Measurements from ENCODE around the gene DDR2. TPM values are rescaled to one million over a fixed set of nuclear protein-coding genes. Genes with fewer than 3 reads are reported as not detected.
"Not testable (repeated sequence)": the region's sequence is repeated elsewhere in the genome, so short reads cannot be mapped to it uniquely, and the experiment has no call there.

The DDR2 gene
- total RNA-seq: 10 to 100 TPM; 29.2 to 55.7 TPM
- 1 to 10 TPM; 2.3 to 6.0 TPM for polyA plus RNA-seq
- long read RNA-seq, donor 1, partial matches to known transcripts: 17 of 22 reads
- long read RNA-seq, donor 1, other reads (novel, unspliced or antisense): 0 of 22 reads
- long read RNA-seq, donor 2: 0 reads
- long read RNA-seq, donor 3, partial matches to known transcripts: 0 of 1 reads
- long read RNA-seq, donor 3, other reads (novel, unspliced or antisense): 0 of 1 reads
- long read RNA-seq, donor 4, partial matches to known transcripts: 5 of 6 reads
- long read RNA-seq, donor 4, other reads (novel, unspliced or antisense): 0 of 6 reads
- long read RNA-seq, donor 5, partial matches to known transcripts: 0 of 3 reads
- long read RNA-seq, donor 5, other reads (novel, unspliced or antisense): 0 of 3 reads

DNA sequence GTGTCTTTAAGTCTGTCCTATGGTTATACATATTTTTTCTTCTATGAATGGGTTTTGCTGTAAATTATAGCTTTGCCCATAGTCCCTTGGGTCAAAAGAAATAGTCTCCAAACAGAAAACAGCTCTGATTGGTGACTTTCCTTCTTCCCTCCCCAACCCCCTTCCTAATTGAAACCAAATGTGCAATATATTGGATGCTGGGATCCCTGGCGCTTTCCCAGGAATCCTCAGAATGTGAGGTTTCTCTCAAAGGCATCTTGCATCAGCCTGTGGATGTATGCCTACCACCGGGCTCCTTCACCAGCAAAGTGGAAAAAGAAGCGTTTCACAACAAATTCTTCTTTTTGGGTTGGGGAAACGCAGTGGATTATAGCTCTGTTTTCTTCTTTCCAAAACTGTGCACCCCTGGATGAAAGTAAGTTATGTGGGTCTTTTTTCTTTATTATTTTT, at the start of gene DDR2:
DDR2 (plus strand) TSS at position 248 of the 450 bp plus-strand sequence. CDS start 86,600 bp downstream, outside the sequence.
- Histone ChIP-seq H3K9ac (ENCODE audit: insufficient read depth in 1 of 2, low read length in 2 of 2) (peak within 1 kb of the TSS in 1 of 2 donors; percentile 89), H3K27ac (ENCODE audit: low read depth in 1 of 2, low read length in 1 of 2) (peak within 1 kb of the TSS; percentile 70 to 89), H3K36me3 (ENCODE audit: control insufficient read depth in 4 of 4, insufficient read depth in 4 of 4, low read length in 4 of 4) (no peaks in the 10 kb centered on the region), H3K27me3 (ENCODE audit: control insufficient read depth in 3 of 3, insufficient read depth in 3 of 3, low read length in 2 of 3) (no peaks in the 10 kb centered on the region), H3K4me3 (peak within 1 kb of the TSS; percentile 27), H3K4me1 (ENCODE audit: control insufficient read depth in 5 of 5, insufficient read depth in 5 of 5, low read length in 5 of 5) (peaks cover 0 to 51% (median 19%) of the 10 kb centered on the region in 5 donors), H3K9me3 (ENCODE audit: control insufficient read depth in 4 of 4, insufficient read depth in 3 of 4, low read length in 3 of 4) (no peaks in the 10 kb centered on the region)
- WGBS, 2 donors: 65 to 68% methylated on average over 4 of the region's 4 CpGs
- peak; percentile 92 to 98 (median 97) for DNase-seq
- TF ChIP-seq, protein P1, sequence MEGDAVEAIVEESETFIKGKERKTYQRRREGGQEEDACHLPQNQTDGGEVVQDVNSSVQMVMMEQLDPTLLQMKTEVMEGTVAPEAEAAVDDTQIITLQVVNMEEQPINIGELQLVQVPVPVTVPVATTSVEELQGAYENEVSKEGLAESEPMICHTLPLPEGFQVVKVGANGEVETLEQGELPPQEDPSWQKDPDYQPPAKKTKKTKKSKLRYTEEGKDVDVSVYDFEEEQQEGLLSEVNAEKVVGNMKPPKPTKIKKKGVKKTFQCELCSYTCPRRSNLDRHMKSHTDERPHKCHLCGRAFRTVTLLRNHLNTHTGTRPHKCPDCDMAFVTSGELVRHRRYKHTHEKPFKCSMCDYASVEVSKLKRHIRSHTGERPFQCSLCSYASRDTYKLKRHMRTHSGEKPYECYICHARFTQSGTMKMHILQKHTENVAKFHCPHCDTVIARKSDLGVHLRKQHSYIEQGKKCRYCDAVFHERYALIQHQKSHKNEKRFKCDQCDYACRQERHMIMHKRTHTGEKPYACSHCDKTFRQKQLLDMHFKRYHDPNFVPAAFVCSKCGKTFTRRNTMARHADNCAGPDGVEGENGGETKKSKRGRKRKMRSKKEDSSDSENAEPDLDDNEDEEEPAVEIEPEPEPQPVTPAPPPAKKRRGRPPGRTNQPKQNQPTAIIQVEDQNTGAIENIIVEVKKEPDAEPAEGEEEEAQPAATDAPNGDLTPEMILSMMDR (IDR thresholded peaks at IDR 0.05; ENCODE audit: control extremely low read depth, extremely low read depth): no peak
- ATAC-seq (ENCODE audit: insufficient read depth, low FRiP score): peak; percentile 22

DNA sequence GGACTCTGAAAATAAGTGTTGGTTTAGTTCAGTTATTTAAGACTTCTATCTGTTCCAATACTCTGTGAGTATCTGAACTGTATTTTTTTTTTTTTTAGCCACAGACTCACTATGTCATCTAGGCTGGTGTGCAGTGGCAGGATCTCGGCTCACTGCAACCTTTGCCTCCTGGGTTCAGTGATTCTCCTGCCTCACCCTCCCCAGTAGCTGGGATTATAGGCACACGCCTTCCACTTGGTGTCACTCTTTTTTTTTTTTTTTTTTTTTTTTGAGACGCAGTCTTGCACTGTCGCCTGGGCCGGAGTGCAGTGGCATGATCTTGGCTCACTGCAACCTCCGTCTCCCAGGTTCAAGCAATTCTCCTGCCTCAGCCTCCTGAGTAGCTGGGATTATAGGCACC, 49.4 kb upstream of the DDR2 start:
- not testable (repeated sequence) for DNase-seq; ATAC-seq (ENCODE audit: insufficient read depth, low FRiP score); H3K27ac ChIP-seq (ENCODE audit: low read depth in 1 of 2, low read length in 1 of 2); H3K27me3 ChIP-seq (ENCODE audit: control insufficient read depth in 3 of 3, insufficient read depth in 3 of 3, low read length in 2 of 3); H3K9ac ChIP-seq (ENCODE audit: insufficient read depth in 1 of 2, low read length in 2 of 2); H3K9me3 ChIP-seq (ENCODE audit: control insufficient read depth in 4 of 4, insufficient read depth in 3 of 4, low read length in 3 of 4); H3K4me3 ChIP-seq; H3K4me1 ChIP-seq (ENCODE audit: control insufficient read depth in 5 of 5, insufficient read depth in 5 of 5, low read length in 5 of 5)
- H3K36me3 ChIP-seq (ENCODE audit: control insufficient read depth in 4 of 4, insufficient read depth in 4 of 4, low read length in 4 of 4): peaks cover 0 to 23% (median 12%) of the 10 kb centered on the region in 4 donors
- WGBS, 2 donors: 79 to 95% methylated on average over 6 of the region's 6 CpGs

DNA sequence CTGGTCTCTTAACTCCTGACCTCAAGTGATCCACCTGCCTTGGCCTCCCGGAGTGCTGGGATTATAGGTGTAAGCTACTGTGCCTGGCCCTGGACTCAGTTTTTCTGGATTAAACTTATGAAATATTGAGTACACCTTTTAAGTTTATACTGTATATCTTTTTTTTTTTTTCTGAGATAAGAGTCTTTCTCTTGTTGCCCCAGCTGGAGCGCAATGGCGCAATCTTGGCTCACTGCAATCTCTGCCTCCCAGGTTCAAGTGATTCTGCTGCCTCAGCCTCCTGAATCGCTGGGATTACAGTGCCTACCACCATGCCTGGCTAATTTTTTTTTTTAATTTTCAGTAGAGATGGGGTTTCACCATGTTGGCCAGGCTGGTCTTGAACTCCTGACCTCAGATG, 47.2 kb upstream of the DDR2 start:
- H3K9ac ChIP-seq (ENCODE audit: insufficient read depth in 1 of 2, low read length in 2 of 2); H3K4me1 ChIP-seq (ENCODE audit: control insufficient read depth in 5 of 5, insufficient read depth in 5 of 5, low read length in 5 of 5); ATAC-seq (ENCODE audit: insufficient read depth, low FRiP score); H3K27me3 ChIP-seq (ENCODE audit: control insufficient read depth in 3 of 3, insufficient read depth in 3 of 3, low read length in 2 of 3); DNase-seq; H3K27ac ChIP-seq (ENCODE audit: low read depth in 1 of 2, low read length in 1 of 2); H3K9me3 ChIP-seq (ENCODE audit: control insufficient read depth in 4 of 4, insufficient read depth in 3 of 4, low read length in 3 of 4); H3K4me3 ChIP-seq: not testable (repeated sequence)
- H3K36me3 ChIP-seq (ENCODE audit: control insufficient read depth in 4 of 4, insufficient read depth in 4 of 4, low read length in 4 of 4): peaks cover 0 to 26% (median 12%) of the 10 kb centered on the region in 4 donors
- 97 to 98% methylated on average over 4 of the region's 4 CpGs for WGBS, 2 donors

DNA sequence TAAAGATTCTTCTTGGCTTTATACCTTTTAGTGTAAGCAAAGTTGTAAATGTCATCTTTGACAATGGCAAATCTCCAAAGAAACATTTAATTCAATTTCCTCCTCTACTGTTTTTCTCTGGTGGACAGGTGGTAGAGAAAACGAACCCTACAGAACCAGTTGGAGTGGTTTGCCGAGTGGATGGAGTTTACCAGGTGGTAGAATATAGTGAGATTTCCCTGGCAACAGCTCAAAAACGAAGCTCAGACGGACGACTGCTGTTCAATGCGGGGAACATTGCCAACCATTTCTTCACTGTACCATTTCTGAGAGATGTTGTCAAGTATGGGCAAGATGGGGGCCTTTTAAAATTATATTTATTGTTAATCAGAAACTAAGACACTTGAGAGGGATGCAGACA, 44.9 kb upstream of the DDR2 start:
- 68 to 75% methylated on average over 6 of the region's 6 CpGs for WGBS, 2 donors
- TF ChIP-seq, protein P1 (IDR thresholded peaks at IDR 0.05; ENCODE audit: control extremely low read depth, extremely low read depth): no peak
- Histone ChIP-seq H3K9ac (ENCODE audit: insufficient read depth in 1 of 2, low read length in 2 of 2) (no peak overlapping the region), H3K4me1 (ENCODE audit: control insufficient read depth in 5 of 5, insufficient read depth in 5 of 5, low read length in 5 of 5) (no peaks in the 10 kb centered on the region), H3K4me3 (no peak overlapping the region), H3K27me3 (ENCODE audit: control insufficient read depth in 3 of 3, insufficient read depth in 3 of 3, low read length in 2 of 3) (no peaks in the 10 kb centered on the region), H3K9me3 (ENCODE audit: control insufficient read depth in 4 of 4, insufficient read depth in 3 of 4, low read length in 3 of 4) (no peaks in the 10 kb centered on the region), H3K27ac (ENCODE audit: low read depth in 1 of 2, low read length in 1 of 2) (no peak overlapping the region), H3K36me3 (ENCODE audit: control insufficient read depth in 4 of 4, insufficient read depth in 4 of 4, low read length in 4 of 4) (peaks cover 0 to 29% (median 16%) of the 10 kb centered on the region in 4 donors)
- ATAC-seq (ENCODE audit: insufficient read depth, low FRiP score) (no peak), DNase-seq (peak; percentile 15 to 55 (median 35))
